ENCODE data around the gene SLC47A2. TPM values are rescaled to one million over a fixed set of nuclear protein-coding genes. Genes with fewer than 3 reads are reported as not detected.

The SLC47A2 gene
- total and polyA plus RNA-seq, 2 of the 13 experiments (the other 11 are each of a cell fraction or from before 2014, with no cell fraction given): 0.04 TPM; not detected in 1

- TF ChIP-seq, protein P1, sequence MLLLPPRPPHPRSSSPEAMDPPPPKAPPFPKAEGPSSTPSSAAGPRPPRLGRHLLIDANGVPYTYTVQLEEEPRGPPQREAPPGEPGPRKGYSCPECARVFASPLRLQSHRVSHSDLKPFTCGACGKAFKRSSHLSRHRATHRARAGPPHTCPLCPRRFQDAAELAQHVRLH (CRISPR knock-in tag; IDR thresholded peaks at IDR 0.05; ENCODE audit: borderline replicate concordance, low read depth): peak; percentile 95
- TF ChIP-seq ZNF572 (CRISPR knock-in tag; IDR thresholded peaks at IDR 0.05) (peak; percentile 98), TFDP2 (CRISPR knock-in tag; IDR thresholded peaks at IDR 0.05) (peak; percentile 96), HDAC6 (IDR thresholded peaks at IDR 0.05; ENCODE audit: low read depth, low read length) (no peak), ZNF678 (CRISPR knock-in tag; IDR thresholded peaks at IDR 0.05) (peak; percentile 73; the same call in 1 of the 2 replicates), JUND (CRISPR knock-in tag; IDR thresholded peaks at IDR 0.05) (peak; percentile 54; the same call in 1 of the 2 replicates), HOXA3 (CRISPR knock-in tag; IDR thresholded peaks at IDR 0.05) (peak; percentile 97), CCAR2 (optimal IDR thresholded peaks at IDR 0.05; ENCODE audit: low read depth, low read length) (no peak), ZNF207 (IDR thresholded peaks at IDR 0.05; ENCODE audit: borderline replicate concordance) (no peak), ZNF589 (CRISPR knock-in tag; conservative IDR thresholded peaks at IDR 0.05) (peak; percentile 80), GATAD1 (CRISPR knock-in tag; IDR thresholded peaks at IDR 0.05) (peak; percentile 80), IRF9 (CRISPR knock-in tag; IDR thresholded peaks at IDR 0.05; ENCODE audit: borderline replicate concordance) (peak; percentile 80), ISL2 (CRISPR knock-in tag; IDR thresholded peaks at IDR 0.05) (peak; percentile 93), ZNF598 (CRISPR knock-in tag; IDR thresholded peaks at IDR 0.05; ENCODE audit: borderline replicate concordance) (peak; percentile 40; the same call in 1 of the 2 replicates), ZNF17 (CRISPR knock-in tag; IDR thresholded peaks at IDR 0.05) (no peak), TOPORS (CRISPR knock-in tag; IDR thresholded peaks at IDR 0.05) (peak; percentile 74; the same call in 1 of the 2 replicates), SIX1 (CRISPR knock-in tag; IDR thresholded peaks at IDR 0.05; ENCODE audit: borderline replicate concordance) (peak; percentile 52; the same call in 1 of the 2 replicates), SYNCRIP (IDR thresholded peaks at IDR 0.05; ENCODE audit: insufficient read depth, low read depth, low read length) (no peak), ZBTB14 (CRISPR knock-in tag; IDR thresholded peaks at IDR 0.05) (peak; percentile 57; the same call in 1 of the 2 replicates), ZNF782 (CRISPR knock-in tag; IDR thresholded peaks at IDR 0.05; ENCODE audit: borderline replicate concordance) (no peak; the same call in none of the 2 replicates), TCF7L2 (IDR thresholded peaks at IDR 0.05; ENCODE audit: low read depth, low read length) (no peak), FOXO1 (CRISPR knock-in tag; IDR thresholded peaks at IDR 0.05) (peak; percentile 85)
- TF ChIP-seq, protein P2, sequence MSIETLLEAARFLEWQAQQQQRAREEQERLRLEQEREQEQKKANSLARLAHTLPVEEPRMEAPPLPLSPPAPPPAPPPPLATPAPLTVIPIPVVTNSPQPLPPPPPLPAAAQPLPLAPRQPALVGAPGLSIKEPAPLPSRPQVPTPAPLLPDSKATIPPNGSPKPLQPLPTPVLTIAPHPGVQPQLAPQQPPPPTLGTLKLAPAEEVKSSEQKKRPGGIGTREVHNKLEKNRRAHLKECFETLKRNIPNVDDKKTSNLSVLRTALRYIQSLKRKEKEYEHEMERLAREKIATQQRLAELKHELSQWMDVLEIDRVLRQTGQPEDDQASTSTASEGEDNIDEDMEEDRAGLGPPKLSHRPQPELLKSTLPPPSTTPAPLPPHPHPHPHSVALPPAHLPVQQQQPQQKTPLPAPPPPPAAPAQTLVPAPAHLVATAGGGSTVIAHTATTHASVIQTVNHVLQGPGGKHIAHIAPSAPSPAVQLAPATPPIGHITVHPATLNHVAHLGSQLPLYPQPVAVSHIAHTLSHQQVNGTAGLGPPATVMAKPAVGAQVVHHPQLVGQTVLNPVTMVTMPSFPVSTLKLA (IDR thresholded peaks at IDR 0.05): peak; percentile 78
- TF ChIP-seq, protein P3, sequence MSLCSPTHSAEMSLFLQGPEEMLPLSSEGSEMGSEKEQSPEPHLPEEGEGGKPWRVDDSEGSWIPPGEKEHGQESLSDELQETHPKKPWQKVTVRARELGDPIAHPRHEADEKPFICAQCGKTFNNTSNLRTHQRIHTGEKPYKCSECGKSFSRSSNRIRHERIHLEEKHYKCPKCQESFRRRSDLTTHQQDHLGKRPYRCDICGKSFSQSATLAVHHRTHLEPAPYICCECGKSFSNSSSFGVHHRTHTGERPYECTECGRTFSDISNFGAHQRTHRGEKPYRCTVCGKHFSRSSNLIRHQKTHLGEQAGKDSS (CRISPR knock-in tag; IDR thresholded peaks at IDR 0.05; ENCODE audit: borderline replicate concordance, low read depth): peak; percentile 90
Measured at GRCh38 chr17:19648475-19649273, 67.7 kb downstream of the SLC47A2 start, which contains the start of gene ALDH3A2 (continued).
